MG63 (cell line): ENCODE data around the gene MUS81. TPM values are rescaled to one million over a fixed set of nuclear protein-coding genes. Genes with fewer than 3 reads are reported as not detected.

Experiments
- DNase-seq: peaks from one replicate; pipeline ENCODE4 v3.0.0-alpha.2; 2020
- H3K27me3 ChIP-seq: fragments of 250-450 bp; sonication (Bioruptor Pico); 2 replicates; pipeline ENCODE4 v1.5.1; 2020; ENCODE audit warnings: mild to moderate bottlenecking, moderate library complexity
- H3K36me3 ChIP-seq: fragments of 250-450 bp; sonication (Bioruptor Pico); 2 replicates; pipeline ENCODE4 v1.5.1; 2020; ENCODE audit warnings: mild to moderate bottlenecking, moderate library complexity
- H3K4me3 ChIP-seq: fragments of 250-450 bp; sonication (Bioruptor Pico); 2 replicates; pipeline ENCODE4 v1.5.1; 2020; ENCODE audit warnings: mild to moderate bottlenecking, moderate library complexity
- H3K9me3 ChIP-seq: fragments of 250-450 bp; sonication (Bioruptor Pico); 2 replicates; pipeline ENCODE4 v1.5.1; 2020; ENCODE audit warnings: mild to moderate bottlenecking, moderate library complexity
- total RNA-seq: library from RNA; depleted of rRNA; stranded (reverse); fragments of >200 nt; shearing (Covaris generic); gene quantifications from 2 replicates; pipeline ENCODE4 v1.2.3, GENCODE V29; 2014; ENCODE audit warnings: low replicate concordance; rRNA removed

The MUS81 gene
- total RNA-seq, 1 experiment from 2014 or later: 45.3 TPM

GRCh38 chr11:65907878-65908277 is 47.6 kb downstream of the MUS81 start:
- H3K4me3 ChIP-seq: no peak overlapping the region
- H3K27me3 ChIP-seq: no peaks in the 10 kb centered on the region
- no peak for DNase-seq
- no peaks in the 10 kb centered on the region for H3K9me3 ChIP-seq
- no peaks in the 10 kb centered on the region for H3K36me3 ChIP-seq

- H3K36me3 ChIP-seq: peaks cover 6% of the 10 kb centered on the region
- DNase-seq: peak; percentile 97
- no peaks in the 10 kb centered on the region for H3K27me3 ChIP-seq
- no peak overlapping the region; the same call in 1 of the 2 replicates for H3K4me3 ChIP-seq
- H3K9me3 ChIP-seq: no peaks in the 10 kb centered on the region
These were observed 51.7 kb downstream of the MUS81 start for GRCh38 chr11:65911682-65912568.

DNA sequence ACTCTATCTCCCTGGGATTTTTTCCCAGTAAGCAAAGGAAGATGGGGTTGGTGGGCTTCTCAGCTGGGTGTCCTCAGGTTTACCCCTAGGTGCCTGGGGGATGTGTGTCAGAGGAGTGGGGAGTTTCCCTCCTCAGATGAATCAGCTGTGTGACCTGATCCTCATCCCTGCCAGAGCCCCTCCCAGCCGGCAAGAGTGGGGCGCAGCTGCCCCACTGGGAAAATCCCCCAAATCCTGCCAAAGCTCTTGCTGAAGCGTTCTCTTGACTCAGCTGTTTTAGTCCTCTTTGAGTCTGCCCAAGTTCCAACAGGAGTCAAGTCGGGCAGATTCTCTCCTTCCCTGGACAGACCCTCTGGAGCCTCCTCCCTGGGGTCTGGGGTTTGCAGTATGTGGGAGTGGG is 52.6 kb downstream of the MUS81 start:
- H3K36me3 ChIP-seq: peaks cover 15% of the 10 kb centered on the region
- H3K9me3 ChIP-seq: no peaks in the 10 kb centered on the region
- peak; percentile 88 for DNase-seq
- no peaks in the 10 kb centered on the region for H3K27me3 ChIP-seq
- no peak overlapping the region for H3K4me3 ChIP-seq

DNA sequence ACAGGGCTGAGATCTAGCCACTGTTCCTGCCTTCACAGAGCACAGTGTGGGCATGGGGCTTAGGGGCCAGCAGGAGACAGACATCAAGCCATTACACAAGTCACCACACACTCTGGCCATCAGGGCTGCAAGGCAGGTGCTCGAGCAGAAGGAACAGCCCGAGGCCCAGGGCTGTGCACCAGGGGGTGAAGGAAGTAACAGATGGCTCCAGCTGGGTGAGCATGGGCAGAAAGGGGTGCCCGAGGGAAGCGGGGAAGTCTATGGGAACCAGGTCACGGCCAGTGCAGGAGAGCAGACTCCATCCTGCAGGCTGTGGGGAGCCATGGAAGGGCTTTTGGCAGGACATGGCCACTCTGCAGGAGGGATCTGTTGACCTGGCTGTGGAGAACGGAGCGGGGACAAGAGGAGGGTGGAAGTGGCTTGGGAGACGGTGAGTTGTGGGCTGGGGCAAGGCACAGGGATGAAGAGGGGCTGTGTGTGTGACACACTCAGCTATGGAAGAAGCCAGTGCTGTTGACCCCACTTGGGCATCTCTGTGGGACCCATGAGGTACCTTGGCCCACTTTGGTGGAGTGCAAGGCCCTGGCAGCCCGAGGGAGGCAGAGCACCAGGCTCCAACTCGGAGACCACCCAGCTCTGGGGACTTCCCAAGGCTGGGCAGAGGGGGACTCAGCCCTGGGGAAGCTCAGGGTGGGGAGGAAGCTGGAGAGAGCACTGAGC is 55.0 kb downstream of the MUS81 start:
- peak; percentile 72 for DNase-seq
- no peak overlapping the region for H3K4me3 ChIP-seq

GRCh38 chr11:65915821-65916251 is 55.6 kb downstream of the MUS81 start:
- DNase-seq: peak; percentile 99
- Histone ChIP-seq H3K9me3 (no peaks in the 10 kb centered on the region), H3K27me3 (no peaks in the 10 kb centered on the region), H3K36me3 (peaks cover 33% of the 10 kb centered on the region), H3K4me3 (peak overlapping the region; percentile 77)

More for the DNA sequence above, 55.0 kb downstream of the MUS81 start:
- no peaks in the 10 kb centered on the region for H3K27me3 ChIP-seq
- H3K9me3 ChIP-seq: no peaks in the 10 kb centered on the region
- H3K36me3 ChIP-seq: peaks cover 27% of the 10 kb centered on the region

Other genes with a start within 250 kb of the MUS81 start
- gene MAP3K11, start 246.2 kb upstream of the MUS81 start, total RNA-seq: 22.2 and 48.8 TPM in 2 replicates
- 9.8 and 21.0 TPM in 2 replicates for gene PCNX3, start 244.7 kb upstream of the MUS81 start, total RNA-seq
- 28.2 and 33.6 TPM in 2 replicates for gene SIPA1, start 222.3 kb upstream of the MUS81 start, total RNA-seq
- 42.2 and 56.1 TPM in 2 replicates for gene RELA, start 197.5 kb upstream of the MUS81 start, total RNA-seq
- gene KAT5, start 148.2 kb upstream of the MUS81 start, total RNA-seq: 43.5 and 68.8 TPM in 2 replicates
- 28.2 and 73.1 TPM in 2 replicates for gene RNASEH2C, start 139.6 kb upstream of the MUS81 start, total RNA-seq
- 5.8 and 7.6 TPM in 2 replicates for gene AP5B1, start 79.5 kb upstream of the MUS81 start, total RNA-seq
- gene OVOL1, start 73.4 kb upstream of the MUS81 start, total RNA-seq: not detected in 2 replicates
- 0.43 TPM in 1 of 2 replicates, not detected in the other for gene SNX32, start 26.5 kb upstream of the MUS81 start, total RNA-seq
- 1,413 and 1,905 TPM in 2 replicates for gene CFL1, start 2.3 kb upstream of the MUS81 start, total RNA-seq
- 29.0 and 43.2 TPM in 2 replicates for gene EFEMP2, start 12.4 kb downstream of the MUS81 start, total RNA-seq
- not detected in 2 replicates for gene CTSW, start 19.4 kb downstream of the MUS81 start, total RNA-seq
- gene FIBP, start 28.0 kb downstream of the MUS81 start, total RNA-seq: 105 and 106 TPM in 2 replicates
- gene CCDC85B, start 30.2 kb downstream of the MUS81 start, total RNA-seq: 99.6 and 131 TPM in 2 replicates
- 37.3 and 54.7 TPM in 2 replicates for gene FOSL1, start 40.0 kb downstream of the MUS81 start, total RNA-seq
- gene C11orf68, start 58.6 kb downstream of the MUS81 start, total RNA-seq: 22.0 and 46.6 TPM in 2 replicates
- 276 and 419 TPM in 2 replicates for gene DRAP1, start 59.0 kb downstream of the MUS81 start, total RNA-seq
- gene TSGA10IP, start 85.0 kb downstream of the MUS81 start, total RNA-seq: not detected in 2 replicates
- 38.2 and 45.4 TPM in 2 replicates for gene SART1, start 101.3 kb downstream of the MUS81 start, total RNA-seq
- 17.5 and 32.3 TPM in 2 replicates for gene EIF1AD, start 141.7 kb downstream of the MUS81 start, total RNA-seq
- gene BANF1, start 142.1 kb downstream of the MUS81 start, total RNA-seq: 329 and 468 TPM in 2 replicates
- gene CST6, start 151.6 kb downstream of the MUS81 start, total RNA-seq: not detected in 2 replicates
- gene CATSPER1, start 166.0 kb downstream of the MUS81 start, total RNA-seq: 2.4 TPM in 1 of 2 replicates, not detected in the other
- gene GAL3ST3, start 188.7 kb downstream of the MUS81 start, total RNA-seq: not detected in 2 replicates
- 134 and 174 TPM in 2 replicates for gene SF3B2, start 191.9 kb downstream of the MUS81 start, total RNA-seq
- 2.6 and 11.2 TPM in 2 replicates for gene PACS1, start 209.8 kb downstream of the MUS81 start, total RNA-seq